GM18499 (cell line): ENCODE results near the gene CLEC19A.
"Not testable (repeated sequence)": the region's sequence is repeated elsewhere in the genome, so short reads cannot be mapped to it uniquely, and the experiment has no call there.

Experiments
- ATAC-seq: cut with Tn5 transposase; IDR thresholded peaks from one replicate; pipeline ENCODE4 v1.9.1; 2021; ENCODE audit warnings: moderate number of reproducible peaks; ENCODE audit not compliant: insufficient read depth, unreplicated experiment

The CLEC19A gene

GRCh38 chr16:19315889-19316433 is 30.4 kb downstream of the CLEC19A start:
- ATAC-seq: no peak

GRCh38 chr16:19316846-19317245 is 31.3 kb downstream of the CLEC19A start:
- no peak for ATAC-seq

GRCh38 chr16:19321186-19321585 is 35.7 kb downstream of the CLEC19A start:
- ATAC-seq: not testable (repeated sequence)

GRCh38 chr16:19323596-19323995 is 38.1 kb downstream of the CLEC19A start:
- no peak for ATAC-seq

- ATAC-seq: no peak
Measured at GRCh38 chr16:19328364-19328763, 42.8 kb downstream of the CLEC19A start.

GRCh38 chr16:19329932-19330331 is 44.4 kb downstream of the CLEC19A start:
- ATAC-seq: no peak

- no peak for ATAC-seq
Measured at GRCh38 chr16:19330841-19331397, 45.4 kb downstream of the CLEC19A start.

- ATAC-seq: no peak
Measured at GRCh38 chr16:19331794-19332193, 46.3 kb downstream of the CLEC19A start.

GRCh38 chr16:19338335-19338734 is 52.8 kb downstream of the CLEC19A start:
- no peak for ATAC-seq

- no peak for ATAC-seq
Measured at GRCh38 chr16:19344224-19344801, 58.8 kb downstream of the CLEC19A start.

GRCh38 chr16:19344980-19345379 is 59.4 kb downstream of the CLEC19A start:
- ATAC-seq: no peak

GRCh38 chr16:19346335-19346922 is 60.9 kb downstream of the CLEC19A start:
- ATAC-seq: no peak

- ATAC-seq: no peak
Measured at GRCh38 chr16:19348125-19348524, 62.6 kb downstream of the CLEC19A start.

- no peak for ATAC-seq
Measured at GRCh38 chr16:19348578-19349315, 63.2 kb downstream of the CLEC19A start.

- no peak for ATAC-seq
Measured at GRCh38 chr16:19354371-19354770, 68.8 kb downstream of the CLEC19A start.

GRCh38 chr16:19356024-19356952 is 70.8 kb downstream of the CLEC19A start:
- ATAC-seq: no peak

GRCh38 chr16:19359556-19359955 is 74.0 kb downstream of the CLEC19A start:
- no peak for ATAC-seq
